C4-2B (cell line): ENCODE data around the gene STX2.
"Not testable (repeated sequence)": the region's sequence is repeated elsewhere in the genome, so short reads cannot be mapped to it uniquely, and the experiment has no call there.

Source experiments
- H3K27ac ChIP-seq: fragments of 450-650 bp; 2 replicates; pipeline ENCODE4 v1.5.1; 2017
- CTCF ChIP-seq: fragments of 450-650 bp; conservative IDR thresholded peaks from 2 replicates; pipeline ENCODE4 v1.5.1; 2017; ENCODE audit warnings: mild to moderate bottlenecking
- ZFX ChIP-seq: fragments of 450-650 bp; IDR thresholded peaks from 2 replicates; pipeline ENCODE4 v1.6.1; 2017

STX2 gene

GRCh38 chr12:130872179-130873096, 33.4 kb upstream of the STX2 start:
- TF ChIP-seq CTCF (no peak), ZFX (peak; percentile 89)
- H3K27ac ChIP-seq = peak overlapping the region; percentile 99

GRCh38 chr12:130871286-130872178, 32.5 kb upstream of the STX2 start, which contains the start of gene RAN:
RAN (plus strand) TSS chr12:130872066; CDS start chr12:130872594, 528 bp downstream.
- TF ChIP-seq CTCF (no peak), ZFX (no peak)
- peak within 1 kb of the TSS; percentile 99 for H3K27ac ChIP-seq

- TF ChIP-seq ZFX (no peak), CTCF (peak; percentile 59)
- H3K27ac ChIP-seq = peak overlapping the region; percentile 99
Measured at GRCh38 chr12:130870442-130871285, 31.6 kb upstream of the STX2 start.

- TF ChIP-seq ZFX (no peak), CTCF (no peak)
- H3K27ac ChIP-seq = no peak overlapping the region
Measured at GRCh38 chr12:130868412-130868811, 29.4 kb upstream of the STX2 start.

- TF ChIP-seq CTCF (no peak), ZFX (no peak)
- no peak overlapping the region for H3K27ac ChIP-seq
Measured at GRCh38 chr12:130863298-130863697, 24.2 kb upstream of the STX2 start.

GRCh38 chr12:130862771-130863170, 23.7 kb upstream of the STX2 start:
- not testable (repeated sequence) for H3K27ac ChIP-seq

- no peak overlapping the region for H3K27ac ChIP-seq
- TF ChIP-seq ZFX (no peak), CTCF (no peak)
Measured at GRCh38 chr12:130862161-130862560, 23.1 kb upstream of the STX2 start.
